K562 (cell line): ENCODE measurements around the gene SAP130. TPM values are rescaled to one million over a fixed set of nuclear protein-coding genes. Genes with fewer than 3 reads are reported as not detected.

Source experiments
- CCNT2 ChIP-seq: IDR thresholded peaks from 2 replicates; pipeline ENCODE4 v1.6.1; 2011; ENCODE audit warnings: borderline replicate concordance, low read depth, mild to moderate bottlenecking, moderate library complexity, mixed read lengths, low read length; ENCODE audit not compliant: insufficient read length; ENCODE audit errors: extremely low read depth
- CSDE1 ChIP-seq, 2 experiments: fragments of 450-650 bp; IDR thresholded peaks; 2 replicates each; pipeline ENCODE4 v1.6.1; 2016; ENCODE audit warnings: mild to moderate bottlenecking in 1 of 2
- ETS1 ChIP-seq: conservative IDR thresholded peaks from 2 replicates; pipeline ENCODE4 v1.6.1; 2011; ENCODE audit warnings: low read depth, mild to moderate bottlenecking, low read length; ENCODE audit not compliant: control insufficient read depth
- KDM5B ChIP-seq: fragments of 200-600 bp; sonication (generic); IDR thresholded peaks from 2 replicates; pipeline ENCODE4 v1.6.1; 2012; ENCODE audit warnings: low read depth, mild to moderate bottlenecking, moderate library complexity, low read length, control low read depth, inconsistent platforms; ENCODE audit not compliant: insufficient replicate concordance
- MAZ ChIP-seq, 2 experiments: fragments of 450-650 bp in 1 of 2; sonication (generic) in 1 of 2; formaldehyde crosslinking; IDR thresholded peaks in 1 of 2; conservative IDR thresholded peaks in 1 of 2; 2 replicates each; pipeline versions ENCODE4 v1.4.0 to v1.5.0; 2020; ENCODE audit warnings: mild to moderate bottlenecking in 1 of 2, missing genetic modification reagents in 1 of 2
- NONO ChIP-seq, 2 experiments: fragments of 200-400 bp in 1 of 2; fragments of 450-650 bp in 1 of 2; formaldehyde crosslinking in 1 of 2; IDR thresholded peaks; 2 replicates each; pipeline ENCODE4 v1.6.1; 2017; ENCODE audit warnings: low read depth in 2 of 2, mild to moderate bottlenecking in 2 of 2, moderate library complexity in 2 of 2, low read length in 1 of 2
- PATZ1 ChIP-seq: fragments of 250-450 bp; sonication (Bioruptor Pico); IDR thresholded peaks from 2 replicates; pipeline ENCODE4 v1.5.0; 2020; ENCODE audit warnings: mild to moderate bottlenecking, borderline replicate concordance
- TCF3 ChIP-seq: sonication (generic); formaldehyde crosslinking; IDR thresholded peaks from 2 replicates; pipeline ENCODE4 v1.4.0; 2020; ENCODE audit warnings: mild to moderate bottlenecking, missing genetic modification reagents
- UBTF ChIP-seq, 2 experiments: IDR thresholded peaks; 2 replicates each; pipeline ENCODE4 v1.6.1; 2012; ENCODE audit warnings: improper control_type of control experiment in 2 of 2, low read depth in 2 of 2, low read length in 2 of 2, borderline replicate concordance in 1 of 2
- ZNF143 ChIP-seq: sonication (generic); formaldehyde crosslinking; IDR thresholded peaks from 2 replicates; pipeline ENCODE4 v1.9.0; 2022; ENCODE audit warnings: mild to moderate bottlenecking, missing genetic modification reagents
- polyA plus RNA-seq, 8 experiments: library from polyadenylated mRNA; depleted of rRNA in 4 of 8; stranded (reverse) in 5 of 8; unstranded in 3 of 8; fragments of >200 nt; fragmentation: Nextera tagmentation in 2 of 8; fragmentation: Illumina TruSeq in 1 of 8; extraction: Ambion mirVana in 2 of 8; extraction: Trizol in 1 of 8; gene quantifications; 2 replicates each; pipeline versions ENCODE4 v1.2.1 to v1.2.3, GENCODE V29; 2011 to 2014; ENCODE audit warnings: inconsistent platforms in 1 of 8, missing spikeins in 1 of 8
- total RNA-seq, 7 experiments: library from RNA; depleted of rRNA in 6 of 7; stranded (reverse); fragments of >200 nt in 6 of 7; fragmentation: Illumina TruSeq in 2 of 7; extraction: Trizol in 2 of 7; gene quantifications; 2 replicates each; pipeline versions ENCODE4 v1.2.1 to v1.2.3, GENCODE V29; 2011 to 2021; ENCODE audit warnings: low replicate concordance in 1 of 7

SAP130 gene
- total and polyA plus RNA-seq, 9 of the 15 experiments (the other 6 are each of a cell fraction or from before 2014, with no cell fraction given) = 4.5 to 33.4 (median 7.4) TPM

DNA sequence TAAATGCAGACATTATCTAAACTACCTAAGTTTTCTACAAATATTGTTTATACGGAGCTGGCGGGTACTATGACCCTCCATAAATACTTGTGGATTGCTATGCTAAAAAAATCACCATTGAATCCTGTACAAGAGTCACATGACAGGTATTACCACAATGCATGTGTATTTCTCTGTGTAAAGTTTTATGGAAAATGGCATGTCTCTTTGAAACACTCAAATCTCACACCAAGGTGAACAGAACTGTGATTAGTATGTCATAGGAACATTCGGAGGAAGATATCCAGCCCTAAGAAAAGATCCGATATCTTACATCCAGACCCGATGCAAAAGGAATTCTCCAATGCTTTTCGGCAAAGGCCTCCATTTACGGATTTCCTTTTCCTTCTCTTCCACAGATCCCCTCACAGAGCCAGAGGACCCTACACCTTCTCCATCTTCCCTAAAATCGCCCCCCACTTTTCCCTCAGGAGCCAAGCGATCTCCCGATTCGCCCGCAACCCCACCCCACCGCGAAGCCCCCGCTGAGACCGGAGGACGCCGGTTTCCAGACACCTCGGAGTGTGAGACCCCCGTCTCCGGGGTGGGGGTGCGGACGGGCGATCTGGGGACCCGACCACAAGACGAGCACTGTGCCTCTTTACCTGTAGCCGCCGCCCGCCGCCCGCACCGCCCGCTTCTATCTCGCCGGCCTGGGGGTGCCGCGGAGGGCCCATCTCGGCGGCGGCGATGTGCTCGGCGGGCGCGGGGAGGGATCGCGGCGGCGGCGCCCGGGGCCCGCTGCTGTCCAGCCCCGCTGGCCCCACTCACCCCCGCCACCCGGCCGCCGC is 1.2 kb downstream of the SAP130 start (continued):
- TF ChIP-seq UBTF (IDR thresholded peaks at IDR 0.05; ENCODE audit: borderline replicate concordance in 1 of 2, low read depth in 2 of 2, low read length in 2 of 2) (0 out of 4 replicates have a peak, but pooled peaks of 1 of the 2 experiments have one; percentile 32), PATZ1 (CRISPR knock-in tag) (no peak), CSDE1 (IDR thresholded peaks at IDR 0.05) (no peak), MAZ (CRISPR knock-in tag; conservative IDR thresholded peaks at IDR 0.05 in 1 of 2, IDR thresholded peaks at IDR 0.05 in 1 of 2) (0 out of 4 replicates have a peak, but pooled peaks of 1 of the 2 experiments have one; percentile 1), TCF3 (no peak), ZNF143 (CRISPR knock-in tag) (no peak), CCNT2 (peak; percentile 31), NONO (IDR thresholded peaks at IDR 0.05; ENCODE audit: low read depth in 2 of 2, low read length in 1 of 2) (0 out of 4 replicates have a peak, but pooled peaks of 1 of the 2 experiments have one; percentile 15), KDM5B (peak; percentile 10), ETS1 (0 out of 2 replicates have a peak, but pooled peaks have one; percentile 20)
